Embryonic facial prominence (tissue), 1 donor: ENCODE measurements around the gene HNF1A.
"Not testable (repeated sequence)": the region's sequence is repeated elsewhere in the genome, so short reads cannot be mapped to it uniquely, and the experiment has no call there.

Experiments used
- DNase-seq: peaks from one replicate; pipeline ENCODE4 v3.0.0-alpha.2; 2016; ENCODE audit errors: extremely low spot score

HNF1A gene, protein sequence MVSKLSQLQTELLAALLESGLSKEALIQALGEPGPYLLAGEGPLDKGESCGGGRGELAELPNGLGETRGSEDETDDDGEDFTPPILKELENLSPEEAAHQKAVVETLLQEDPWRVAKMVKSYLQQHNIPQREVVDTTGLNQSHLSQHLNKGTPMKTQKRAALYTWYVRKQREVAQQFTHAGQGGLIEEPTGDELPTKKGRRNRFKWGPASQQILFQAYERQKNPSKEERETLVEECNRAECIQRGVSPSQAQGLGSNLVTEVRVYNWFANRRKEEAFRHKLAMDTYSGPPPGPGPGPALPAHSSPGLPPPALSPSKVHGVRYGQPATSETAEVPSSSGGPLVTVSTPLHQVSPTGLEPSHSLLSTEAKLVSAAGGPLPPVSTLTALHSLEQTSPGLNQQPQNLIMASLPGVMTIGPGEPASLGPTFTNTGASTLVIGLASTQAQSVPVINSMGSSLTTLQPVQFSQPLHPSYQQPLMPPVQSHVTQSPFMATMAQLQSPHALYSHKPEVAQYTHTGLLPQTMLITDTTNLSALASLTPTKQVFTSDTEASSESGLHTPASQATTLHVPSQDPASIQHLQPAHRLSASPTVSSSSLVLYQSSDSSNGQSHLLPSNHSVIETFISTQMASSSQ

DNA sequence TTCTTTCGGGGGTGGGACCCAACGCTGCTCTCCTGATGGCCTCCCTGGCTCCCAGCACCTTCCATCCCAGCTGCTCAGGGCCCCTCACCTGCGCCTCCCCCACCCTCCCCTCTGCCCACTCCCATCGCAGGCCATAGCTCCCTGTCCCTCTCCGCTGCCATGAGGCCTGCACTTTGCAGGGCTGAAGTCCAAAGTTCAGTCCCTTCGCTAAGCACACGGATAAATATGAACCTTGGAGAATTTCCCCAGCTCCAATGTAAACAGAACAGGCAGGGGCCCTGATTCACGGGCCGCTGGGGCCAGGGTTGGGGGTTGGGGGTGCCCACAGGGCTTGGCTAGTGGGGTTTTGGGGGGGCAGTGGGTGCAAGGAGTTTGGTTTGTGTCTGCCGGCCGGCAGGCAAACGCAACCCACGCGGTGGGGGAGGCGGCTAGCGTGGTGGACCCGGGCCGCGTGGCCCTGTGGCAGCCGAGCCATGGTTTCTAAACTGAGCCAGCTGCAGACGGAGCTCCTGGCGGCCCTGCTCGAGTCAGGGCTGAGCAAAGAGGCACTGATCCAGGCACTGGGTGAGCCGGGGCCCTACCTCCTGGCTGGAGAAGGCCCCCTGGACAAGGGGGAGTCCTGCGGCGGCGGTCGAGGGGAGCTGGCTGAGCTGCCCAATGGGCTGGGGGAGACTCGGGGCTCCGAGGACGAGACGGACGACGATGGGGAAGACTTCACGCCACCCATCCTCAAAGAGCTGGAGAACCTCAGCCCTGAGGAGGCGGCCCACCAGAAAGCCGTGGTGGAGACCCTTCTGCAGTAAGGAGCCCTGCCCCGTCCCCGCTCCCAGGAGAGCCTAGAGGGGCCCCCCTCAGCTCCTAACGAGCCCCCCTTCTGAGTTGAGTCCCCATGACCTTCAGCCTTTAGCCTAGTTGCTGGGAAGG is at the start of gene HNF1A:
TSS of gene HNF1A (plus strand) at position 248 of the 924 bp plus-strand sequence. CDS start at position 474, 226 bp downstream.
- DNase-seq: no peak

DNA sequence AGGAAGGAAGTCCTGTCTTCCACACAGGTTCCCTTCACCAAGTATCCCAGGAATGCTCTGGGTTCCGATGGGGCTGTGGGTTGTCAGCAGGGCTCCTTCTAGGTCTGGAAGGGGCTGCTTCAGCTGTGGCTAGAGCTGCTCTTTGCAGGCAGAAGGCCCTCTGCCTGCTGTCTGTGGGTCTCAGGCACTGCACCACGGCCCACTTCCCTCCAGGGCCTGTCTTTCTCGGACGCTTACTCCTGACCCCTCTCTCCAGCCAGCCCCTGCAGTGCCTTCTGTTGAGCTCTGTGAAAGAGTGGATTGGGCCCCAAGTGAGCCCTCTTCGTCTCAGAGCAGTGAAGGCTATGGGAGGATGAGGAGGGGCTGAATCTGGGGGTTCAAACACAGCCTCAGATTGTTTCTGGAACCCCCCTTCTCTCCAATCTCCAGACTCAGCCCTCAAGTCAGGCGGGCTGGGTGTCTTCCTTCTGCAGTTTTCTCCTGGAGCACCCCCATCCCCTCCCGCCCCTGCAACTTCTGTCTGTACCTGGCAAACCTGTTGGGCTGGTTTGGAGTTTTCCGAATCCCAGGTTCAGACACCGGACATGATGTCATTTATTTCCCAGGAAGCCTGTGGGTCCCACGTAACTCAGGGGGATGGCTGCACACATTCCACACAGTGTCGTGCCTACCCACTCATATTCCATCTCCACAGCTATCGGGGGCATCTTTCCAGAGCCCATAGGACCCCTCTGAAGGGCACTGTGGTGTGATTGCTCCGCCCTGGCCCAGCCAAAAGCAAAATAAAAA is 49.3 kb upstream of the HNF1A start:
- peak; percentile 20 for DNase-seq

DNA sequence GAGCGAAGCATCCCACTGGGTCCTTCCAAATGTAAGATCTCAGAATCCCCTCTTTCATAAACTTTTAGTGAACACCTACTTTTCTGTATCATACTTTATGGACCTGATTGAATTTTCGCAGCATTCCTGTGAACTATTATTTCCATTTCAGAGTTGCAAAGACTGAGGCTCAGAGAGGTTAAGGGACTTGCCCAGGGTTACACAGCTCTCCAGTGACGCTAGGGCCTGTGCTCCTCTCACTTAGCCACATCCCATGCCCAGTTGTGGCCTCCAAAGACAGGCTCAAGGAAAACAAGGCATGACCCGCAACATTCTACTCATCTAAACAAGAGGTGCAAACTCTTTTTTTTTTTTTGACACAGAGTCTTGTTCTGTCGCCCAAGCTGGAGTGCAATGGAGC is 48.3 kb upstream of the HNF1A start:
- DNase-seq: no peak

DNA sequence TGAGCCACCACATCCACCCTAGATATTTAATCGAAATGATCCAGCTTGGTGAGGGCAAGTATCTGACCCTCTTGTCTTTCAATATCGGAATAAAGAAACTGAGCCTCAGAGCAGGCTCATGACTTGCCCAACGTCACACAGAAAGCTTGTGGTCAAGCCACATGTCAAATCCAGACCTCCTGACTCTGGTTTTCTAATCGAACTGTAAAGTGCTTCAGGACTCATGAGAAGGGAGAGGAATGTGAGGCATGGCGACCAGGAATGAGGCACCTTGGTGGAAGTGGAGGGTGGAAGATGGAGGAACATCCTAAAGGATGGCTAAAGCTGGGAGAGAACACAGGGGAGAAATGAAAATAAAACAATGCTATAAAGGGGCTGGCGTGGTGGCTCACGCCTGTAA is 46.3 kb upstream of the HNF1A start:
- no peak for DNase-seq

DNA sequence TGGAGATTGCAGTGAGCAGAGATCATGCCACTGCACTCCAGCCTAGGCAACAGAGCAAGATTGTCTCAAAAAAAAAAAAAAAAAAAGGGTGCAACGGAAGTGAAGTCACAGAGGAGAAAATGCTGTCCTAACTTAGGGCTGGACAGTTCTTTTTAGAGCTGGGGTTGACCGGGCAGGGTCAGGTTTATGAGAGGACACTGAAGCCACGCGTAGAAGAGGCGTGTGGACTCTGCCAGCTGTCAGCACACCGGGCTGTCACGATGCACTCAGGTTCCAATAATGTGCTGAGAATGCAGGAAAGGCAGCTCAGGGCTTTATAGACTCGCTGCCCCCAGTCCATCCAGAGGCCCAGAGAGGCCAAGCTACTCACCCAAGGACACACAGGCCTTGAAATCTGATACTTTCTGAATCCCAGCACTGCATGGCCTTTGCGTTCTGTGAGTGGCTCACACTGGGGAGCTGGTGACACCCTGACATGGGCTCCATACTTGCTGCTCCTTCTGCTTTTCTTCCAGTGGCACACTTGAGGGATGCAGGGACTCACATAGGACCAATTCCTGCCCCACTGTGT is 45.3 kb upstream of the HNF1A start:
- DNase-seq: no peak

DNA sequence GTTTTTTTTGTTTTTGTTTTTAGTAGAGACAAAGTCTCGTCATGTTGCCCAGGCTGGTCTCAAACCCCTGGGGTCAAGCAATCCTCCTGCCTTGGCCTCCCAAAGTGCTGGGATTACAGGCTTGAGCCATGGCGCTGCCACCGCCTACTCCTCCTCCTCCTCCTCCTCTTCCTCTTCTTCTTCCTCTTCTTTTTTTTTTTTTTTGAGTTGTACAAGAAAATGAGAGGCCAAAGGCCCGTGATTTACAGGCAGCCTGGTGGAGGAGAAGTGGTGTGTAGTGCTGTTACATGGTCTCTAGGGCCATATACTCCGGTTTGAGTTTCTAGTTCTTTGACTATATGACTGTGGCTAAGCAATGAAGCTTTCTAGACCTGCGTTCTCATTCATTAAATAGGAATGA is 44.6 kb upstream of the HNF1A start:
- no peak for DNase-seq

DNA sequence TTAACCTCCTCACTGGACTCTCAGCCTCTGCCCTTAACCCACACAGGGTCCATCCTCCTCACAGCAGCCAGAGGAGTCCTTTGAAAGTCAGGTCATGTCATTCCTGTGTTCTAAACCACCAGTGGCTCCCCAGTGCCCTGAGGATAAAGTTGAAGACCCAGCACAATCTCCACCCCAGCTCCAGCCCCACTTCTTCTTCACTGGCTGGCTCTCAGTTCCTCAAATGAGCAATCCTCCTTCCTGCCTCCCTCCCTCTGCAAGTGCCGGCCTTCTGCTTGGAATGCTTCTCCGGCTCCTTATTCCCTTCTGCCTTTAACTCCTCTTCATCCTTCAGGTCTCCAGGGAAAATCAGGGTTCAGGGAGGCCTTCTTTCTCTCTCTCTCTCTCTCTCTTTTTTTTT is 42.1 kb upstream of the HNF1A start:
- no peak for DNase-seq

DNA sequence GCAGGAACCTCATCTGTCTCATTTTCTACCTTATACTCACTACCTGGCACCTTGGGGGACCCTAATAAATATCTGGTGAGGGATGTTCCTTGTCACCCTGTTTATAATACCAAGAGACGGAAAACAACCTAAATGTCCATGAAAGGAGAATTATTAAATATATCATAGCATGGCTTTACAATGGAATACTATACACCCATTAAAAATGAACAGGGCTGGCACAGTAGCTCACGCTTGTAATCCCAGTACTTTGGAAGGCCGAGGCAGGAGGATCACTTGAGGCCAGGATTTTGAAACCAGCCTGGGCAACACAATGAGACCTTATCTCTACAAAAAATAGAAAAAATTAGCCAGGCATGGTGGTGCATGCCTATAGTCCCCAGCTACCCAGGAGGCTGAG is 39.8 kb upstream of the HNF1A start:
- DNase-seq: no peak

DNA sequence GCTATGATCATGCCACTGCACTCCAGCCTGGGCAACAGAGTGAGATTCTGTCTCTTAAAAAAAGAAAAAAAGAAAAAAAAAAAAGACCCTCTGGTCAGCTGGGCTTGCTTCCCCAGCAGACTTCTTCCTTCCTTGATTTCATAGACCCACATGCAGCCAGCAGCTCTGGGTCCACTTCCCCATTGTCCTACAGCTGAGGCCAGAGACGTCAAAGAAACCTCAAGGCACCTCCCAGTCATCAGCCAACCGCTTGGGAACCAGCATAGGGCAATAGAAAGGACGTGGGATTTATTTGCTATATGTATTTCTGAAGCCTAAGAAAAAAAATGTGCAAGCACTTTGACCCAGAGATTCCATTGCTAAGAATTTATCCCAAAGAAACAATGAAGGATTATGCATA is 38.8 kb upstream of the HNF1A start:
- no peak for DNase-seq

DNA sequence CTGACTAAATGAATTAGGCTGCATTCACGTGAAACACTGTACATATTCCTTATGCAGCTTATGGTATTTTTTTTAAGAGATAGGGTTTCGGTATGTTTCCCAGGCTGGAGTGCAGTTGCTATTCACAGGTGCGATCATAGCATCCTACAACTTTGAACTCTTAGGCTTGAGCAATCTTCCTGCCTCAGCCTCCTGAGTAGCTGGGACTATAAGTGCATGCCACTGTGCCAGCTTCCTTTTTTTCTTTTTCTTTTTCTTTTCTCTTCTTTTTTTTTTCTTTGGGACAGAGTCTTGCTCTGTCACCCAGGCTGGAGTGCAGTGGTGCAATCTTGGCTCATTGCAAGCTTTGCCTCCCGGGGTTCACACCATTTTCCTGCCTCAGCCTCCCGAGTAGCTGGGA is 38.3 kb upstream of the HNF1A start:
- DNase-seq: no peak

DNA sequence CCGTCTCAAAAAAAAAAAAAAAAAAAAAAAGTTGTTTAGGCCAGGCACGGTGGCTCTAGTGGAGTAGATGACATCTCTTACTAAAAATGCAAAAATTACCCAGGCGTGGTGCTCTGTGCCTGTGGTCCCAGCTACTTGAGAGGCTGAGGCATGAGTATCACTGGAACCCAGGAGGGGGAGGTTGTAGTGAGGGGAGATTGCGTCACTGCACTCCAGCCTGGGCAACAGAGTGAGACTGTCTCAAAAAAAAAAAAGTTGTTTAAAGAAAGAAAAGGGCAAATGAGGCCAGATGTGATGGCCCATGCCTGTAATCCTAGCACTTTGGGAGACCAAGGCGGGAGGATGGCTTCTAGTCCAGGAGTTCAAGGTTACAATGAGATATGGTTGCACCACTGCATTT is 37.5 kb upstream of the HNF1A start:
- no peak for DNase-seq

DNA sequence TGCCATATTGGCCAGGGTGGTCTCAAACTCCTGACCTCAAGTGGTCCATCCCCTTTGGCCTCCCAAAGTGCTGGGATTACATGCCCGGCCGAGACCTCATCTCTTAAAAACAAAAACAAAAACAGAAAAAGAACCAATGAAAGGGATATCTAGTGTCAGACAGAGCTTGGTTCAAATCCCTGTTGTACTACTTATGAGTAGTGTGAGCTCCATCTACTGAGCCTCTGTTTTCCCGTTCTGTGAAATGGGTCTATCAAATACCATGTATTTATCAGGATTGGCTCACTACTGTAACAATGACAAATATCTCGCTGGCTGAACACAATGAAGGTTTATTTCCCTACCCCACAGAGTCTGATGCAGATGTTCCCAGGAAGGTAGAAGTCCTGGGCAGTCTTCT is 36.9 kb upstream of the HNF1A start:
- no peak for DNase-seq

DNA sequence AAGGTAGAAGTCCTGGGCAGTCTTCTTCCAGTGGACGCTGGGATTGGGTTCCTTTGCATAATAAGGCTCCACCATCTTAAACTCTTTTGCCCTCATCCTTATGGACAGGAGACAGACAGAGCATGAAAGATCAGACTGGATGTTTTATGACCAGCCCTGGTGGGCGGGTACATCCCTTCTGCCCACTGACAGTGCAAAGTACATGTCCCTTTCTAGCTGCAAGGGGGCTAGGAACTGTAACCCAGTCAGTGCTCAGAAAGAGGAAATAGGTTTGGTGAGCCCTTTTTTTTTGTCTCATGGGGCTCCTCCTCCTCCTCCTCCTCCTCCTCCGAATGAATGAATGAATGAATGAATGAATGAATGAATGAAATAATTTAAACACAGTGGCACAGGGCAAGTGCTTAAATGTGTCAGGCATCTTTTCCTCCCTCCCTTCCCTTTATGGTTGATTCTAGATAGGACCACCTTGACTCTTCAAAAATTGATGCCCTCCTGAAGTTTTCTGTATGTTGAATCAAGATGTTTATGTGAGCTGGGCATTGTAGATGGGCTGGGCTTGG is 36.4 kb upstream of the HNF1A start:
- no peak for DNase-seq

DNA sequence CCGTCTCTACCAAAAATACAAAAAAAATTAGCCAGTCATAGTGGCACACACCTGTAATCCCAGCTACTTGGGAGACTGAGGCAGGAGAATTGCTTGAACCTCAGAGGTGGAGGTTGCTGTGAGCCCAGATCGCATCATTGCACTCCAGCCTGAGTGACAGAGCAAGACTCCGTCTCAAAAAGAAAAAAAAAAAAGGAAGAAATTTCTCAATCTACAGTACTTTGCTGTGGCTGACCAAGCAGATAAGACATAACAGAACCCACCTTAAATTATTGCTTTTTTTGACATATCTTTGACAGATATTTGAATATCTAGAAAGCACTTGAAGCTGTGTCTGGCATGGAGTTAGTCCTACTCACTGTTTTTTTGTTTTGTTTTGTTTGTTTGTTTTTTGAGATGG is 34.9 kb upstream of the HNF1A start:
- DNase-seq: no peak

DNA sequence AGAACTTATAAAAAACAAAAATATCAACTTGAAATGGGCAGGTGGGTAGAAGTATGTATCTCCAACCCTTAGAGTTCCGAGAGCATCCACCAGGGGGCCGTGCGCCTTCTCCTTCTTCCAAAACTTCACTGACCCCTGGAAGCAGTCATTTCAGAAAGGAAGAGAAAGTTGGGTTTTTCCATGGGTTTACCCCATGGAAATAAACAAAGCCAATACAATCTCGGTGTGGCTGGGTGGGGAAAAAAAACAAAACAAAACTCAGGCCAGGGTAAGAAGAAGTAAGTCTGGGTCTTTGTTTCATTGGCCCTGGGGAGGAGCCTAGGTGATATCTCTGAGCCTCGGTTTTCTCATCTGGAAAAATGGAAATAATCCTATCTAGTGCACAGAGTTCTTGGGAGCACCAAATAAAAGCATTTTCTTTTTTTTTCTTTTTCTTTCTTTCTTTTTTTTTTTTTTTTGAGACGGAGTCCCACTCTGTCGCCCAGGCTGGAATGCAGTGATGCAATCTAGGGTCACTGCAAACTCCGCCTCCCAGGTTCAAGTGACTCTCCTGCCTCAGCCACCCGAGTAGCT is 33.6 kb upstream of the HNF1A start:
- no peak for DNase-seq

DNA sequence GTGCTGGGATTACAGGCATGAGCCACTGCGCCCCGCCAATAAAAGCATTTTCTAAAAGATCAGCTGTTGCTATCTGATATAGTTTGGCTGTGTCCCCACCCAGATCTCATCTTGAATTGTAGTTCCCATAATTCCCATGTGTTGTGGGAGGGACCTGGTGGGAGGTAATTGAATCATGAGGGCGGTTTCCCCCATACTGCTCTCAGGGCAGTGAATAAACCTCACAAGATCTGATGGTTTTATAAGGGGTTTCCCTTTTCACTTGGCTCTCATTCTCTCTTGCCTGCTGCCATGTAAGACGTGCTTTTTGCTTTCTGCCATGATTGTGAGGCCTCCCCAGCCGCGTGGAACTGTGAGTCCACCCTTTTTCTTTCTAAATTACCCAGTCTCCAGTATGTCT is 32.8 kb upstream of the HNF1A start:
- not testable (repeated sequence) for DNase-seq

DNA sequence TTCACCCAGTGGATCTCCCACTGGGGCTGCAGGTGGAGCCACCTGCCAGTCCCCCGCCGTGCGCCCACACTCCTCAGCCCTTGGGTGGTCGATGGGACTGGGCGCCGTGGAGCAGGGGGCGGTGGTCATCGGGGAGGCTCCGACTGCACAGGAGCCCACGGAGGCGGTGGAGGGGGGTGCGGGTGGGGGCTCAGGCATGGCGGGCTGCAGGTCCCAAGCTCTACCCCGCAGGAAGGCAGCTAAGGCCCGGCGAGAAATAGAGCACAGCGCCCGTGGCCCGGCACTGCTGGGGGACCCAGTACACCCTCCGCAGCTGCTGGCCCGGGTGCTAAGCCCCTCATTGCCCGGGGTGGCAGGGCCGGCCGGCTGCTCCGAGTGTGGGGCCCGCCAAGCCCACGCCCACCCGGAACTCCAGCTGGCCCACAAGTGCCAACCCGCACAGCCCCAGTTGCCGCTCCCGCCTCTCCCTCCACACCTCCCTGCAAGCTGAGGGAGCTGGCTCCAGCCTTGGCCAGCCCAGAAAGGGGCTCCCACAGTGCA is 28.0 kb upstream of the HNF1A start:
- DNase-seq: not testable (repeated sequence)

DNA sequence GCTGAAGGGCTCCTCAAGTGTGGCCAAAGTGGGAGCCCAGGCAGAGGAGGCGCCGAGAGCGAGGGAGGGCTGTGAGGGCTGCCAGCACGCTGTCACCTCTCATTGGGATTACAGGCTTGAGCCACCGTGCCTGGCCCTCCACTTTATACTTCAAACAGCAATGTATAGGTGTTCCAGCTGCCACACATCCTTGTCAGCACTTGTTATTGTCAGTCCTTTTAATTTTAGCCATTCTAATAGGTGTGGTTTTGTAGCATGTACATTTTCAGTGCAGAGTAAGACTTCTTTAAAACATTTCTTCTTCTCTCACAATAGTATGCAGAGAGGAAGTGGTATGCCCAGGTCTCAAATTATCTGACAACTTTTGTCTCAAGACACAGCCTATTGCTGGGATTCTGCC is 27.5 kb upstream of the HNF1A start:
- DNase-seq: no peak

DNA sequence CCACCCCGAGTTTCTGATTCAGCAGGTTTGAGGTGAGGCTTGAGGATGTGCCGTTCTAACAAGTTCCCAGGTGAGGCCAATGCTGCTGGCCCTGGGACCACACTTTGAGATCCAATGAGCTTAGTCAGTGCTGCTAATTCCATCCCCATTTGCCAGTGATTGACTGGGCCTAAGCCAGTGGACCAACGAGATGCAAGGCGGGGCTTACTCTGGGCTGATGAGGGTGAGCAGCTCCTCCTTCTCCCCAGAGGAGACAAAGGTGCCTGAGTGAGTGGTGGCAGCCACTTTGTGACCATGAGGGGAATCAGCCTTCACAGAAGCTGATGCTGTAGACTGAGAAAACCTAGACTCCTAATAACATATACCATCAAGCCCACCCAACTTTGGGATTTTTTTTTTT is 23.1 kb upstream of the HNF1A start:
- no peak for DNase-seq

DNA sequence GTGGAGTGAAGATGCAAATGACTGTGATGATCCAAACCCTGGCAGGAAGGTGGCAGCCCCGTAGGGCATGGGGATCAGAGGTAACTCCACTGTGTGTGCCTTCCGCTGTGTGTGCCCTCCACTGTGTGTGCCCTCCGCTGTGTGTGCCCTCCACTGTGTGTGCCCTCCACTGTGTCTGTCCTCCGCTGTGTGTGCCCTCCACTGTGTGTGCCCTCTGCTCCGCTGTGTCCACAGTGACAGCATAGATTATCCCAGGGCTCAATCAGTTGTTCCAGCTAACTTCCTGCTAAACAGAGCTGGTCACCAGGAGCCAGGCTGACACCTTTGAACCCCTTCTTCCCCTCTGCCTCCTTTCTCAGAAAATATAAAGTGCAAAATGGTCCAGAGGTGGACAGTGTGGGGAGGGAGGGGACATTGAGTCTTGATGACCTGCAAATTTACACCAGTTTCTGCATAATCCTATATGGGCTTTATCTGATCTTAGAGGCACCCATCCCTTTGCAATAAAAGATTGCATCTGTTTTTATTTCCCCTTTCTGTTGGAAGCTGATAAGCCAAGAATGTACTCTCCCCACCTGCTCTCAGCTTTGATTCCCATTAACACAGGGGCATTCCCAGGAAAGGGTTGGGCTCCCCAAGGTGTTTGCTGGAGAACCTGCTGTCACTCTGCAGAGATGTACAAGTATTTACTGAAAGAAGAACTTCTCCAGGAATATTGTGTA is 21.6 kb upstream of the HNF1A start:
- DNase-seq: no peak
